H7 (cell line): ENCODE results near the gene PLPPR1. TPM values are rescaled to one million over a fixed set of nuclear protein-coding genes. Genes with fewer than 3 reads are reported as not detected.

ENCODE experiments used
- DNase-seq: peaks from one replicate; pipeline ENCODE4 v3.0.0; 2012
- H3K27me3 ChIP-seq: 2 replicates; pipeline ENCODE4 v1.6.0; 2011; ENCODE audit warnings: mild to moderate bottlenecking, low read length; ENCODE audit not compliant: control insufficient read depth, insufficient read depth
- H3K36me3 ChIP-seq: replicated peaks from 2 replicates; pipeline ENCODE4 v1.5.1; 2011; ENCODE audit warnings: low read length; ENCODE audit not compliant: control insufficient read depth, insufficient read depth
- H3K4me3 ChIP-seq: 2 replicates; pipeline ENCODE4 v1.5.1; 2011; ENCODE audit warnings: low read depth, mild to moderate bottlenecking, control low read depth, low read length, moderate library complexity; ENCODE audit not compliant: insufficient read depth
- total RNA-seq: library from RNA; depleted of rRNA; stranded (reverse); fragments of >200 nt; shearing (Covaris generic); gene quantifications from 2 replicates; pipeline ENCODE4 v1.2.3, GENCODE V29; 2014

PLPPR1 gene
- total RNA-seq, 1 experiment from 2014 or later, result 2.8 TPM

- DNase-seq, result no peak
- Histone ChIP-seq H3K27me3 (no peaks in the 10 kb centered on the region), H3K4me3 (no peak overlapping the region), H3K36me3 (no peaks in the 10 kb centered on the region)
Observed at GRCh38 chr9:101173907-101174306, 145.4 kb downstream of the PLPPR1 start.

- Histone ChIP-seq H3K4me3 (no peak overlapping the region), H3K27me3 (no peaks in the 10 kb centered on the region), H3K36me3 (no peaks in the 10 kb centered on the region)
- DNase-seq, result peak; percentile 8
Observed at GRCh38 chr9:101176384-101176783, 147.9 kb downstream of the PLPPR1 start.

GRCh38 chr9:101184813-101185278, 156.3 kb downstream of the PLPPR1 start:
- H3K36me3 ChIP-seq, result no peaks in the 10 kb centered on the region
- no peaks in the 10 kb centered on the region for H3K27me3 ChIP-seq
- no peak for DNase-seq
- no peak overlapping the region for H3K4me3 ChIP-seq

- Histone ChIP-seq H3K27me3 (no peaks in the 10 kb centered on the region), H3K36me3 (no peaks in the 10 kb centered on the region), H3K4me3 (no peak overlapping the region)
- no peak for DNase-seq
Observed at GRCh38 chr9:101191723-101192122, 163.2 kb downstream of the PLPPR1 start.

GRCh38 chr9:101197026-101197425, 168.5 kb downstream of the PLPPR1 start:
- no peaks in the 10 kb centered on the region for H3K27me3 ChIP-seq
- DNase-seq, result no peak
- H3K4me3 ChIP-seq, result no peak overlapping the region
- no peaks in the 10 kb centered on the region for H3K36me3 ChIP-seq

- Histone ChIP-seq H3K4me3 (no peak overlapping the region), H3K36me3 (no peaks in the 10 kb centered on the region), H3K27me3 (no peaks in the 10 kb centered on the region)
- no peak for DNase-seq
Observed at GRCh38 chr9:101200852-101201251, 172.3 kb downstream of the PLPPR1 start.

GRCh38 chr9:101201630-101202029, 173.1 kb downstream of the PLPPR1 start:
- Histone ChIP-seq H3K36me3 (no peaks in the 10 kb centered on the region), H3K27me3 (no peaks in the 10 kb centered on the region), H3K4me3 (no peak overlapping the region)
- no peak for DNase-seq

GRCh38 chr9:101209670-101210069, 181.1 kb downstream of the PLPPR1 start:
- DNase-seq, result no peak
- Histone ChIP-seq H3K36me3 (no peaks in the 10 kb centered on the region), H3K4me3 (no peak overlapping the region), H3K27me3 (no peaks in the 10 kb centered on the region)

GRCh38 chr9:101212661-101213060, 184.1 kb downstream of the PLPPR1 start:
- no peaks in the 10 kb centered on the region for H3K27me3 ChIP-seq
- H3K4me3 ChIP-seq, result no peak overlapping the region
- H3K36me3 ChIP-seq, result no peaks in the 10 kb centered on the region
- no peak for DNase-seq

GRCh38 chr9:101219030-101219429, 190.5 kb downstream of the PLPPR1 start:
- Histone ChIP-seq H3K36me3 (no peaks in the 10 kb centered on the region), H3K27me3 (no peaks in the 10 kb centered on the region), H3K4me3 (no peak overlapping the region)
- DNase-seq, result no peak

- Histone ChIP-seq H3K4me3 (no peak overlapping the region), H3K36me3 (no peaks in the 10 kb centered on the region), H3K27me3 (no peaks in the 10 kb centered on the region)
- DNase-seq, result no peak
Observed at GRCh38 chr9:101220341-101220740, 191.8 kb downstream of the PLPPR1 start.

- no peaks in the 10 kb centered on the region for H3K27me3 ChIP-seq
- no peaks in the 10 kb centered on the region for H3K36me3 ChIP-seq
- H3K4me3 ChIP-seq, result no peak overlapping the region
- no peak for DNase-seq
Observed at GRCh38 chr9:101225271-101225670, 196.7 kb downstream of the PLPPR1 start.

GRCh38 chr9:101226161-101226560, 197.6 kb downstream of the PLPPR1 start:
- Histone ChIP-seq H3K36me3 (no peaks in the 10 kb centered on the region), H3K27me3 (no peaks in the 10 kb centered on the region), H3K4me3 (no peak overlapping the region)
- no peak for DNase-seq

GRCh38 chr9:101226803-101227202, 198.3 kb downstream of the PLPPR1 start:
- no peaks in the 10 kb centered on the region for H3K27me3 ChIP-seq
- no peak for DNase-seq
- no peak overlapping the region for H3K4me3 ChIP-seq
- H3K36me3 ChIP-seq, result no peaks in the 10 kb centered on the region

- H3K27me3 ChIP-seq, result no peaks in the 10 kb centered on the region
- no peaks in the 10 kb centered on the region for H3K36me3 ChIP-seq
- no peak overlapping the region for H3K4me3 ChIP-seq
- no peak for DNase-seq
Observed at GRCh38 chr9:101229606-101230005, 201.1 kb downstream of the PLPPR1 start.

- H3K36me3 ChIP-seq, result no peaks in the 10 kb centered on the region
- H3K27me3 ChIP-seq, result no peaks in the 10 kb centered on the region
- no peak for DNase-seq
- no peak overlapping the region for H3K4me3 ChIP-seq
Observed at GRCh38 chr9:101232405-101232977, 204.0 kb downstream of the PLPPR1 start.
